Stimulated activated CD8-positive, alpha-beta memory T cell treated with anti-CD3 and anti-CD28 coated beads, Interleukin-7, amount 100 ng/mL, for 24 hours (primary cell): ENCODE measurements around the gene FRMD4B.
A peak's percentile ranks its signal among the peaks of the same experiment; 100 is the strongest.

ENCODE experiments used
- DNase-seq: peaks from one replicate; pipeline ENCODE4 v3.0.0-alpha.2; 2020; ENCODE audit warnings: low read depth

Gene FRMD4B

DNA sequence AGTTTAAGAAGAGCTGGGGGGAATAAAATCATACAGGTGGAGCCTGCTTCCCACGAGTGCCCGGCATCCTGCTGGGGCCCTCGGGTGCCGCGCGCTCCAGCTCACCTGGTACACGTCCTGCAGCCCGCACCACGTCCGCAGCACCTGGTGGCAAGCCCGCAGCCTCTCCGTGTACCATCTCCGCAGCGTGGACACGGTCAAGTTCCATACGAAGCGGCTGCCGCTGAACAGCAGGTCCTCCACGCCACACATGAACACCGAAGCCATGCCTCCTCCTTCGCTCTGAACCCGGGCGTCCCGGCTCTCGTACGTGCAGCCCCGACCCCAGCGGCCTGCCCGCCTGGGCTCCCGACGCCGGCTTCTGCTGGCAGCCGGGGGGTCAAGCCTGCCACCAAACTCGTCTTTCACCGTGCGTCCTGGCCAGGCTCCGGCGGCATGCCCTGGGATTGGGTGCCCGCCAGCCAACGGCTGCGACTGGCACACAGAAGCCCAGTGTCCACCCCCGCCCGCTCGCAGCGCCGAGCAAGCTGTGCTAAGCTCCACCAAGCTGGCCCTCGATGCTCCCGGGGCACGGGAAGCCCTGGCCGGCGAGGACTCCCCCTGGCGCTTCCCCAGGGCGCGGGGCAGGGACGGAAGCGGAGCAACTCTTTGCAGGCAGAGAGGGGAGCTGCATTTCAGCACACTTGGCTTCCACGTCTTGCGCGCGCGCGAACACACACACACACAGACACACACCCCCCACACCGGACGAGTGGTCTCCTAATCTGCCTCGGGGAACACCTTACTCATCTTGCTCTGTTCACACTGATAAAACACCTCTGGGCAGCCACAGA, at the start of gene FRMD4B:
TSS of gene FRMD4B (minus strand) at position 366 of the 833 bp plus-strand sequence. CDS start at position 267, 99 bp downstream.
- DNase-seq: no peak

DNA sequence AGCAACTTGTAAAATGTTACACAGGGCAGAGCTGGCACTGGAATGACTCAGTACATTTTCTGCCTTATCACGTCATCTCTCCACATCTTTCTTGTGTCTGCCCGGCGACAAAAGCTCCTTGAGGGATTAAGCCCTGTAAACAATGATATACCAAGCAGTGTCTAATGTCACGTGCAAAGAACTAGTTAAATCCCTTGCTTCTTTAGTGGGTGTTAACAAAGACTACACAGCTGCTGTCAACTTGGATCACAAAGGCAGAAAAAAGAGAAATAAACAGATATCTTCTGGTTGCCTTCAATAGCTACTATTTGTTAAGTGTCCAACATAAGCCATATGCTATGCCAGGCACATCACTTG, 48.1 kb upstream of the FRMD4B start:
- no peak for DNase-seq

DNA sequence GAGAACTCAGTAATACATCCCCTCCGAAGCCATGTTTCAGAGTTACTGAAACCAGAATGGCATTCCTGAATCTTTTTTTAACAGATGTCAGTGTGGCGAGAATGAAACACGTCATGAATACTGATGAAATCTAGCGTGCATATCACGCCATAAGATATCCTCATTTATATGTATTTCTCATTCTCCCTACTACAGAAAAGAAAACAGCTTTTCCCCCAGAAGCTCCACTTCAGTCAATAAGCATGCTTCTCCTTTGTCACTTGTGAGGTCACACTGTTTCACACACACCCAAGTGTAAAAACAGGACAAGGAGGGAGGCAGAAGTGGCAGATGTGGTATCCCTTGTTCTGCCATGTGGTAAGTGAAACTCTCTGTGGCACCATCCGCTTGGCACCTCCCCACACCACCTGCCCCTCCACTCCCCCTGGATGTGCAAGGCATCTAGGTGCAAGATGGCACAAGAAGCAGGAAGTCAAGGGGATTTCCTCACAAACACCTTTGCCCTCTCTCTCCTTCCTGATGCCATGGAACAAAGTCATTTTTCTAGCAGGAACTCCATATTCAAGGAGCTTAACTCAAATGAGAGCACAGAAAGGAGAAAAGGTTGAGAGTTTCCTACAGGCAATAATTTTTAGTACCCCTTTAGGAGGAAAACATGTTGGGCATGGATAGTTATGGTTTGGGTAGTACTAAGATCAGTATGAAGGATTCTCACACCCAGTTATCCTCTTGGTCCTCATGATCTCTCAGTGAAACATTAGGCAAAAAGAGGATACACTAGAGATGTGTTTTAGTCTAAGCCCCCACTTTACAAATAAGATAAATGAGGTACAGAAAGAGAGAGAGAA, 47.5 kb upstream of the FRMD4B start:
- no peak for DNase-seq

GRCh38 chr3:69428657-69429255, 42.9 kb upstream of the FRMD4B start:
- DNase-seq: no peak

GRCh38 chr3:69426967-69427304, 41.0 kb upstream of the FRMD4B start:
- DNase-seq: no peak

DNA sequence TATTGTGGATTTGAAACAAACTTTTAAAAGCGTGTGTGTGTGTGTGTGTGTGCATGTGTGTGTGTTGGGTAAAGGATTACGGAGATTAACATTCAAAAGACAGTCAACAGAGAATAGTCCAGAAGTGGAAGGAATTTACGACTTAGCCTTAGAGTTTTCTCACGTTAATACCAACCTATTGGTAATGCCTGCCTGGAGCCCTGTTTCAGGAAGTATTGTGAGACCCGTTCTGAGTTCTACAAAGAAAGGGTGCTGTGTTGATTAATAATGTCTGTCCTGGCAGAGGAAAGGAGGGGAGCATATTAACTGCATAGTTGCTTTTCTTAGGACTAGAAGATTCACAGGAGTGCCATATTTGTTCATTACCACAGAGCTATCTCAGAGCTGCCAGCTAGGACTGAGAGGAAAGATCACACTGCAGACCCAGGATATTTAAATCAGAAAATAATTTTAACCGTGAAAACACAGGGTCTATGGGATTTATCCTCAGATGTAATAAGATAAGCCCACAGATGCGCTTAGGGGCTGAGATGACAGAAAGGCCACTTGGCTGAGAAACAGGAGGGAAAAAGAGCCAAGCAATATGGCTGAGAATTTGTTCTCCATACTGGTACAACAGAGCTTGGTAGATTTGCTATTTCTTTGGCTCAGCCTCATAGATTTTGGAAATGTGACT, 40.5 kb upstream of the FRMD4B start:
- no peak for DNase-seq

GRCh38 chr3:69425249-69425648, 39.4 kb upstream of the FRMD4B start:
- DNase-seq: no peak

GRCh38 chr3:69423463-69424155, 37.7 kb upstream of the FRMD4B start:
- no peak for DNase-seq

GRCh38 chr3:69422751-69423150, 36.9 kb upstream of the FRMD4B start:
- DNase-seq: no peak

DNA sequence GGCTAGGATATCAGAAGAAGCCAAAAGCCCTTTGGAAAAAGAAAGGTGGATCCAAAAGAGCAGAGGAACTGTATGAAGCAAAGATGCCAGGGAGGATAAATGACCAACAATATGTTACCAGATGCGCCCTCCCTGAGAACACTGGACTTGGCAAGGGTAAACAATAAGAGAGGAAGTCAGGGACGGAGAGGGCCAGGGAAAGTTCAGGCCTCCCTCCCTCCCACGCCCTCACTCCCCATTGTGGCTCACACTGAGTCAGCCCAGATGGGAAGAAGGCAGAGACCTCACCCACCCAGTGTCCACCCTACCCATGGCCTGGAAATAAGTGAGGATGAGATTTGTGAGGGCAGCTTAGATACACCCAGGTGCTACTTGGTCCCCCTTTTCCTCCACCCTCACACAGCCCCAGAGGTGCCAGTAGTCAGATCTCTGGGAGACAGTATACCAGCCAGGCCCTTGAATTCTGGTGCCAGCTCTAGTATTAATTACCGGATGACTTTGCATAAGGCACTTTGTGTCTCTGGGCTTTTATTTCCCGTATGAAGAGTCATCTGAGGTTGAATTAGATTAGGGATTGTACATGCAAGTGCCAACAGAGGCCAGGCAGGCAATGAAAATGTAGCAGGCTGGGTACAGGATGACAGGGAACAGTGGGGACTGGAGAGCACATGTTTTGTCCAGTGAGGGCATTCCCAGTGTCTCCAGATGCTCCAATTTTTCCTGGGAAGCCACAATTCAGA, 35.1 kb upstream of the FRMD4B start:
- no peak for DNase-seq

DNA sequence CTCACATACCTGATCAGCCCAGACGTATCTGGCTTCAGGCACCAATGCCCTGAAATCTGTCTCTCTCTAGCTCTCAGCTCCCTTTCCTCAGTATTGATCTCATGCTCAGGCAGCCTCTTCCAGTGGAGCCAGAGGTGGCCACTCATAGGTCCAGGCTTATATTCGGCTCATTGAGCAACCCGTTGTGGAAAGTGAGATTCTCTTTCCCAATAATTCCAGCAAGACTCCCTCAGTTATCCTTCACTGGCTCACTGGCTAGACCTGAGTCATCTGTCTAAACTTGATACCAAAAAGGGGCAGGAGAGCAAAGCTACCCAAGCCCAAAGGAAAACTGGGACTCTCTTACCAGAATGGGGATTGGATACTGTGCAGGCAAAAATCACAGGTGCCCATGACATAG, 33.4 kb upstream of the FRMD4B start:
- DNase-seq: no peak

- DNase-seq: no peak
These were observed 31.7 kb upstream of the FRMD4B start for GRCh38 chr3:69417541-69418078.

DNA sequence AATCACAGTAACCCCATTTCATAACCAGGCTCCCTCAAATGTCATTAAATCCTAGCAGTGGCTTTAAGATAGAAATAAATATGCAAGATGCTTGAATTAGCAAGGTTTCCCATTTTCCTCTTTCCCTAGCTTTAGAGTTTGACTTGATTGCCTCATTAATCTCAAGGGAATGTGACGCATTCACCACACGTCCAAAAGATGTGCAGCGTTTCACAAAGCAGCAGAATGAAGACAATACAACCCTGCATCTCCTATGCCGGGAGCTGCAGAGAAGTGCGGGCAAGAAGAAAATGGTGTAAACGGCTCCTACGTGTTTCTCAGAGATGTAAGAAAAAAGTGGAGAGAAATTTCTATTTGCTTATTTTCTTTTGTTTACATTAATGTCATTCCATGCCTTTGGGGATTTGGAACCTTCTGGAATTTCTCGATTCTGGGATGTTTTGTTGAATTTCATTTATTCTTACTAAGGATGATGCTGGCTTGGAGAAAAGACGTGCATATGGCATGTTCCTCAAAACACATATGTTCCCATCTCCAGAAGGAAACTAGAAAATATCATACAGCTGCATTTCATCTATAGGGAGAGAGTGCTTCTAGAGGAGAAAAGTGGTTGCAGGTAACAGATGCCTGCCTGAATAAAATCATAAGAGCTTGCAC, 27.8 kb upstream of the FRMD4B start:
- no peak for DNase-seq

- DNase-seq: no peak
These were observed 25.5 kb upstream of the FRMD4B start for GRCh38 chr3:69411346-69411745.

- DNase-seq: peak; percentile 41
These were observed 24.4 kb upstream of the FRMD4B start for GRCh38 chr3:69410301-69410700.

- no peak for DNase-seq
These were observed 23.9 kb upstream of the FRMD4B start for GRCh38 chr3:69409831-69410230.

DNA sequence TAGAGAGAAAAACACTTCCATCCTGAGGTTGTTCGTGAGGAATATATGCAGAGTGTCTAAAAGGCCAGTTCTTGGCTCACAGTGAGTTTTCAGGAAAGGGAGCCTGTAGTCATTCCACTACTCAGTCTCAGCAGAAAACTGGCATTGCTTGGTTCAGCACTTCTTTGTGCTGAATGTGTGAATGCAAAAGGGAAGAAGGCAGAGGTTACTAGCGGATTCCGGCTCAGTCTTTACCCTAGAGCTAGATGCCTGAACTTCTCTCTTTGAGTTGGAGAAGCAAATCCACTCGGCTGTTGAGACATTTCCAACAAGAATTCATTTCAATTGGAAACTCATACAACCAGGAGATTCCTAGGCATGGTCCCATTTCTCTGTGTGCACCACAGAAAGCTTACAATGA, 23.1 kb upstream of the FRMD4B start:
- DNase-seq: no peak

GRCh38 chr3:69408542-69408941, 22.7 kb upstream of the FRMD4B start:
- DNase-seq: no peak

GRCh38 chr3:69407908-69408307, 22.0 kb upstream of the FRMD4B start:
- no peak for DNase-seq

DNA sequence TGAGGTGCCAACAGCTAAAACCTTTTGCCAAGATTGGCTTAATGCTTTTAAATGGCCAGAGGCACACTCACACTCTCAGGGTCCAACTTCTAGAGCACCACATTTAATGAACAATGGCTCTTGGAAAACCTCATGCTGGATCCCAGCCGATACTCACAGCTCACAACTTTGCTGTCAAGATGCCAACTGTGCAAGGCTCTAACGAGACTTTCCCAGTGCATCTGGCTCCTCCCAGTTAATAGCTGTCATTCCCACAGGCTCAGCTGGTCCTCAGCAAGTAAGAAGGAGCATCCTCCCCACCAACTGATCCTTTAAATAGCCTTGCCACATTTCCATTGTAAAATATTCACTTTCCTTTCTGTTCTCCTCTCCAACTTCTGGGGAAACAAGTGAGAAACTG, 20.3 kb upstream of the FRMD4B start:
- DNase-seq: no peak
